GM10847 (cell line): ENCODE measurements around the gene RHBDD2.

Experiments
- POLR2A ChIP-seq: IDR thresholded peaks from 2 replicates; pipeline ENCODE4 v1.6.1; 2011; ENCODE audit not compliant: insufficient read length; ENCODE audit errors: extremely low read depth

RHBDD2 gene

GRCh38 chr7:75885036-75885435 lies 6.2 kb downstream of the RHBDD2 start:
- TF ChIP-seq POLR2A: no peak

DNA sequence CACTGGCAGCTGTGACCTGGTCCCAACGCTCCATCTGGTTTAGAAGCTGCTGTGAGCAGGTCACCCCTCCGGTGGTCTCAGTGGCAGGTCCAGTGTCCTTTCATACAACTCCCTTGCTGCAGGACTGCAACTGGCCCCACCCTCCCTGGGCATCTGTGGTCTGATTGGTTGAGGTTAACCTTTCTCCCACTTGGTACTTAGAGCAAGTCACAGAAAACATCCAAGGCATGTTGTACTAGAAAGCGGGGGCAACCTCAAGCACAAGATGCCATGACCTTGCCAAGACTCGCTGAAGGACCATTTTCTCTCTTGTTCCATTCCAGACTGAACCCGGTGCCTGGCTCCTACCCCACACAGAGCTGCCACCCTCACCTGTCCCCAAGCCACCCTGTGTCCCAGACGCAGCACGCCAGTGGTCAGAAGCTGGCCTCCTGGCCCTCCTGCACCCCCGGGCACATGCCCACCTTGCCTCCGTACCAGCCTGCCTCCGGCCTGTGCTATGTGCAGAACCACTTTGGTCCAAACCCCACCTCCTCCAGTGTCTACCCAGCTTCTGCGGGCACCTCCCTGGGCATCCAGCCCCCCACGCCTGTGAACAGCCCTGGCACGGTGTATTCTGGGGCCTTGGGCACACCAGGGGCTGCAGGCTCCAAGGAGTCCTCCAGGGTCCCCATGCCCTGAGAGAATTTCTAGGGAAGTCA lies 9.0 kb downstream of the RHBDD2 start:
- TF ChIP-seq POLR2A: no peak

DNA sequence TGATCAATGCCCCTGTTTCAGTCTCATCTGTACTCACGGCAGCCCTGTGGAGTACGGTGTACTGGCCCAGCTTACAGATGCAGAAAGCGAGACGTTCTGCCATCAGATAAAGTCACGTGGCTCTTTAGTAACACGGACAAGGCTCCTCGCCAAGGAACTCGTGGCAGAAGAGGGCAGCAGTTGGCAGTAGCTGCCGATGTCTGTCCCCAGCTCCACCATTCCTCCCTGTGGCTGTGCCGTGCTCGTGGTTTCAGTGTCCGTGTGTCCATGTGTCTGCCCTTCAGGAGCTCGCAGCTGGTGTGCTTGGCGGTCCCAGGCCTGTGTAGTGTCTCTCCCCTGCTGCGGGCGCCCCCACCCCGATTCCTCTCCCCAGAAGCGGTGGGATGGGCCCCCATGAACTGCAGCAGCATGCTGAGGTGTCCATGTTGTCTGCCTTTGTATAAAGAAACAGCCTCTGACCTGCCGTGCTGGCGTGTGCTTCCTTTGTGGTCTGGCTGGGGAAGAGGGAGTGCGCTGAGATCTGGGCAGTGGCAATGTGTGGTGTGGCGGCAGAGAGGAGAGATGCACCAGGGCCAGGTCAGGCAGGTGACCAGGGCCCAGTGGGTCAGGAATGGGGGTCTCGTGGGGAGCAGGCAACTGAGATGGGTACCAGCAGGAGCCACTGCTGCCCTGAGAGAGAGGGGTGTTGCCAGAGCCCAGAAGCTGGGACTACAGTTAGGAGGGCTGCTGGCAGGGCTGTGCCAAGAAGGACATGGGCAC lies 9.8 kb downstream of the RHBDD2 start:
- no peak for TF ChIP-seq POLR2A

GRCh38 chr7:75889223-75889825 lies 10.5 kb downstream of the RHBDD2 start:
- TF ChIP-seq POLR2A: no peak

DNA sequence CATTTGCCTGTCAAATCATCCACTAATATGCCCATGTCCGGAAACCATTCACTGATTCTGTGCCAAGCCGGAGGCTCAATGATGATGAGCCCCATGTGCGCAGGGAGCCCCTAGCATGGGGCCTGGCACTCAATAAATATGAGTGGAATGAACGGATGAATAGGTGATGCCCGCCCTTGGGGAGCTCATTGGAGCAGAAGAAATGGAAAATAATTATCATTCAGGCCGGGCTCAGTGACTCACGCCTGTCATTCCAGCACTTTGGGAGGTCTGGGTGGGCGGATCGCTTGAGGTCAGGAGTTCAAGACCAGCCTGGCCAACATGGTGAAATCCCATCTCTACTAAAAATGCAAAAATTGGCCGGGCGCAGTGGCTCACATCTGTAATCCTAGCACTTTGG lies 11.0 kb downstream of the RHBDD2 start:
- TF ChIP-seq POLR2A: no peak

- TF ChIP-seq POLR2A: no peak
Measured at GRCh38 chr7:75891815-75892411, 13.1 kb downstream of the RHBDD2 start.

- TF ChIP-seq POLR2A: no peak
Measured at GRCh38 chr7:75892634-75893272, 13.9 kb downstream of the RHBDD2 start.

- no peak for TF ChIP-seq POLR2A
Measured at GRCh38 chr7:75896803-75897327, 18.0 kb downstream of the RHBDD2 start.

- no peak for TF ChIP-seq POLR2A
Measured at GRCh38 chr7:75900617-75901315, 21.9 kb downstream of the RHBDD2 start.

- TF ChIP-seq POLR2A: no peak
Measured at GRCh38 chr7:75905785-75906604, 27.2 kb downstream of the RHBDD2 start.

DNA sequence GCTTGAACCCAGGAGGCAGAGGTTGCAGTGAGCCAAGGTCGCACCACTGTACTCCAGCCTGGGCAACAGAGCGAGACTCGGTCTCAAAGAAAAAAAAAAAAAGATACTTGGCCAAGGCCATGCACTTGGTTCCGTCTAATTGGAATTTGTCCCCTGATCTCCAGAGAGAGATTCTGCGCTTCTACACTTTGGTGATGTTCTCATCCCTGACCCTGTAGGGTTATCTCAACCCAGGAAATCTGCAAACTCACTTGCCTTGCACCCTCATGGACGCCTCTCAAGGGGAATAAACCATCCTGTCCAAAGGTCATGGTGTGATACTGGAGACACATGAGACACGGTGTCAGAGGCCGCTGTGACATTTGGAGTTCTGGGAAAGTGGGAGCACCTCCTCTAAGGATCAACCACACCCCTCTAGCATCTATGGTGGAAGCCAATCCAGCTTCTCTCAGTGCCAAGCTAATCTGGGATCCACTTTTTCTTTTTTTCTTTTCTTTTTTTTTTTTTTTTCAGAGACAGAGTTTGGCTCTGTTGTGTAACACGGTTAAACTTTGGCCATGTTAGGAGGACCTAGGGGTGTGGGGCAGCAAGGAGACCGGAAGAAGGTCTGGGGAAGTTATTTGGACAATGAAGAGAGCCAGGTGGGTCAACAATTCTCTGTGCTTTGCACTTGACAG lies 28.3 kb downstream of the RHBDD2 start:
- TF ChIP-seq POLR2A: no peak

GRCh38 chr7:75909521-75910132 lies 30.8 kb downstream of the RHBDD2 start:
- TF ChIP-seq POLR2A: no peak

DNA sequence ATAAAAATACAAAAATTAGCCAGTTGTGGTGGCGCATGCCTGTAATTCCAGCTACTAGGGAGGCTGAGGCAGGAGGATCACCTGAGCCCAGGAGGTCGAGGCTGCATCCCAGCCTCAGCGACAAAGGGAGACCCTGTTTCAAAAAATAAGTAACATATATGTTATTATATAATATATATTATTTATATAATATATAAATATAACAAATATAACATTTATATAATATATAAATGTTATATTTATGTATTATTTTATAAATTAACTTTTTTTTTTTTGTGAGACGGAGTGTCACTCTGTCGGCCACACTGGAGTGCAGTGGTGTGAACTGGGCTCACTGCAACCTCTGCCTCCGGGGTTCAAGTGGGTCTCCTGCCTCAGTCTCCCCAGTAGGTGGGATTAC lies 34.6 kb downstream of the RHBDD2 start:
- no peak for TF ChIP-seq POLR2A

GRCh38 chr7:75914169-75914654 lies 35.4 kb downstream of the RHBDD2 start:
- no peak for TF ChIP-seq POLR2A
